ENCODE data around the gene NUP107. TPM values are rescaled to one million over a fixed set of nuclear protein-coding genes. Genes with fewer than 3 reads are reported as not detected.

The NUP107 gene
- total RNA-seq, 2 experiments from 2014 or later = 82.0 to 100 TPM

DNA sequence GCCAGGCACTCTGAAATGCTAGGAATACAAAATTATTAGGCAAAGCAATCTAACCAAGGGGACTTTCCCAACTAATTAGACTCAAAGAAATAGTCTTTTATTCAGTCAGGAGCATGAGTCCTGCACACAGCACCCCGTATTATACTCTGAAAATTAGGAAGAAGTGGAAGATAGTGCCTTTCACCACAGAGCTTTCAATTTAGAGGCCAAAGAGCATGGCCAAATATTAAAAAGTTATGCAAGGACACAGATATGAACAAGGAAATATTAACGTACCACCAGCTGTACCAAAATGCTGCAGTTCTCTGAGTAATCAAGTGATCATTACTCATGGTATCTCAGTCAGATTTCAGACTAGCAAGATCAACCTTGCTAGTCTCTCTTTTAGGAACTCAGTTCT is 98.6 kb downstream of the NUP107 start:
- H3K27me3 Mint-ChIP-seq = no peaks in the 10 kb centered on the region
- peaks cover 5% of the 10 kb centered on the region for H3K4me1 Mint-ChIP-seq
- ChIA-PET CTCF (interaction anchor here (0.5 to 1.5 kb wide), 2 partner anchors 23 to 141 kb away, joined by 3 to 5 read pairs; partner anchors contain the start of gene MDM2), POLR2A (no interaction called here)
- DNase-seq = no peak
- H3K27ac Mint-ChIP-seq = no peak overlapping the region
- no peaks in the 10 kb centered on the region for H3K36me3 Mint-ChIP-seq (ENCODE audit: low read depth)
- no peak overlapping the region for H3K4me3 Mint-ChIP-seq
- no peaks in the 10 kb centered on the region for H3K9me3 Mint-ChIP-seq

DNA sequence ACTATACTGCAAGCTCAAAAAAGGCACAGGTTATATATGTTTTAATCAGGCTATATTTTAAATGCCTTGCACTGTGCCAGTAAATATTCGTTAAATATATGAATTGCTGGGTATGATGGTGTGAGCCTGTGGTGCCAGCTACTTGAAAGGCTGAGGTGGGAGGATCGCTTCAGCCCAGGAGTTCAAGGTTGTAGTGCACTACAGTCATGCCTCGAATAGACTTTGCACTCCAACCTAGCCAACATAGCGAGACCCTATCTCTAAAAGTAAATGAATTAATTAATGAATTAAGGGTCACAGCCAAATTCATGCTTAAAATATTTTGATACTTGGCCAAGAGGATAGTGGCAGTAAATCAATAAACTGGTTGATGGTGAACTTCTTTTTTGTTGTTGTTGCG is 99.0 kb downstream of the NUP107 start:
- Mint-ChIP-seq H3K4me1 (peaks cover 5% of the 10 kb centered on the region), H3K9me3 (no peaks in the 10 kb centered on the region), H3K27ac (no peak overlapping the region), H3K27me3 (no peaks in the 10 kb centered on the region), H3K36me3 (ENCODE audit: low read depth) (no peaks in the 10 kb centered on the region), H3K4me3 (no peak overlapping the region)
- ChIA-PET CTCF (interaction anchor here (1.5 kb wide), 1 partner anchor 22 kb away, joined by 5 read pairs; the partner anchor contains the start of gene MDM2), POLR2A (no interaction called here)
- no peak for DNase-seq

DNA sequence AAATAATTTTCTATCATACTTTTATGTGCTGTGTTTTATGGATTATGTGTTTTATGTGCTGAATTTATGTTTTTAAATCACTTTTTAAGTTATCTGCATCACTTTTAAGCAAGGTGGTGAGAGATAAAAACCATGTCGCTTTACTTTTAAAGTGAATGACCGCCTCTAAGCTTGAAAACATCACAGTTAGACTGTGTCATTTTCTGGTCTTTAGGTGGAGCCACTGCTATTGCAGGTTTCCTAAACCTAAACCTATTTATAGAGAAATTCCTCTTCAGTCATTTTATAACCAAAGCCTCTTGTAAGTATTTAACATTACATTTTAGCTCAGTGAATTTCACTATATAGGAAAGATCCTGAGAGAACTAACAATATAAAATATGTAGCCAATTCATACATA is 100.2 kb downstream of the NUP107 start:
- H3K36me3 Mint-ChIP-seq (ENCODE audit: low read depth) = no peaks in the 10 kb centered on the region
- DNase-seq = no peak
- no peaks in the 10 kb centered on the region for H3K27me3 Mint-ChIP-seq
- peaks cover 5% of the 10 kb centered on the region for H3K4me1 Mint-ChIP-seq
- H3K27ac Mint-ChIP-seq = no peak overlapping the region
- no peaks in the 10 kb centered on the region for H3K9me3 Mint-ChIP-seq
- CTCF ChIA-PET = interaction anchor here (0.6 kb wide), 1 partner anchor 126 kb away, joined by 3 read pairs; no protein-coding TSS in a partner anchor
- POLR2A ChIA-PET = no interaction called here
- H3K4me3 Mint-ChIP-seq = no peak overlapping the region

DNA sequence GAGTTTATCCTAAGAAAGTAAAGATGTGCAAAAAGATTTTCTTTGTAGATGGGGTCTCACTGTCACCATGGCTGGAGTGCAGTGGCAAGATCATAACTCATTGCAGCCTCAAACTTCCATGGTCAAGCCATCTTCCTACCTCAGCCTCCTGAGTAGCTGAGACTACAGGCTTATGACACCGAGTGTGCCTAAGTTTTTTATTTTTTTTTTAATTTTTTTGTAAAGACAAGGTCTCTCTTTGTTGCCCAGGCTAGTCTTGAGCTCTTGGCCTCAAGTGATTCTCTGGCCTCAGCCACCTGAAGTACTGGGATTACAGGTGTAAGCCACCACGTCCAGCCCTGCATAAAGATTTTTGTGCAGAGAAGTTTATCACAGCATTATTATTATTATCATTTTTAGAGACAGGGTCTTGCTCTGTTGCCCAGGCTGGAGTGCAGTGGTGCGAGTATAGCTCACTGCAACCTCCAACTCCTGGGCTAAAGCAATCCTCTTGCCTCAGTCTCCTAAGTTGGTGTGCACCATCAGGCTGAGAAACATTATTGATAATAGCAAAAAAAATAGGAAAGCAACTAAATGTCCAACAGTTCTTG is 101.9 kb downstream of the NUP107 start:
- Mint-ChIP-seq H3K27ac (no peak overlapping the region), H3K36me3 (ENCODE audit: low read depth) (no peaks in the 10 kb centered on the region), H3K27me3 (no peaks in the 10 kb centered on the region), H3K9me3 (no peaks in the 10 kb centered on the region), H3K4me3 (no peak overlapping the region), H3K4me1 (peaks cover 5% of the 10 kb centered on the region)
- ChIA-PET POLR2A (no interaction called here), CTCF (interaction anchor here (1.4 kb wide), 1 partner anchor 41 kb away, joined by 3 read pairs; no protein-coding TSS in a partner anchor)
- no peak for DNase-seq

DNA sequence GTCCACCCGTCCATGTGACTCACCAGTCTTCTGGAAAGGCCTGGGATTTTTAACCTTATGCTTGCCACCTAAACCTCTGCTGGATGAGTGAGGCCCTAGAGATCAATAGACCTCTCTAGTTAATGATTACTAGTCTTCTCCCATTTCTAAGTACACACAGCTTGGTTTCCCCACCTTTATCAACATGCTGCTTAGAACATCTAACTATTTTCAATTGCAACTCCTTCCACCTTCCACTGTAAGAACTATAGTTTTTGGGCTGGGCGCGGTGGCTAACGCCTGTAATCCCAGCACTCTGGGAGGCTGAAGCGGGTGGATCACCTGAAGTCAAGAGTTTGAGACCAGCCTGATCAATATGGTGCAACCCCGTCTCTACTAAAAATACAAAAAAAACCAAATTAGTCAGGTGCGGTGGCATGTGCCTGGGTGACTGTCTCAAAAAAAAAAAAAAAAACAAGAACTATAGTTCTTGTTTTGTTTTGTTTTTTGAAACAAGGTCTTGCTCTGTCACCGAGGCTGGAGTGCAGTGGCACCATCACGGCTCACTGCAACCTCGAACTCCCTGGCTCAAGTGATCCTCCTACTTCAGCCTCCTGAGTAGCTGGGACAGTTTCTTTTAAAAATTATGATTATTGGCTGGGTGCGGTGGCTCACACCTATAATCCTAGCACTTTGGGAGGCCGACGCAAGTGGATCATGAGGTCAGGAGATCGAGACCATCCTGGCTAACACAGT is 102.5 kb downstream of the NUP107 start:
- Mint-ChIP-seq H3K4me3 (no peak overlapping the region), H3K9me3 (no peaks in the 10 kb centered on the region)
- POLR2A ChIA-PET = no interaction called here

DNA sequence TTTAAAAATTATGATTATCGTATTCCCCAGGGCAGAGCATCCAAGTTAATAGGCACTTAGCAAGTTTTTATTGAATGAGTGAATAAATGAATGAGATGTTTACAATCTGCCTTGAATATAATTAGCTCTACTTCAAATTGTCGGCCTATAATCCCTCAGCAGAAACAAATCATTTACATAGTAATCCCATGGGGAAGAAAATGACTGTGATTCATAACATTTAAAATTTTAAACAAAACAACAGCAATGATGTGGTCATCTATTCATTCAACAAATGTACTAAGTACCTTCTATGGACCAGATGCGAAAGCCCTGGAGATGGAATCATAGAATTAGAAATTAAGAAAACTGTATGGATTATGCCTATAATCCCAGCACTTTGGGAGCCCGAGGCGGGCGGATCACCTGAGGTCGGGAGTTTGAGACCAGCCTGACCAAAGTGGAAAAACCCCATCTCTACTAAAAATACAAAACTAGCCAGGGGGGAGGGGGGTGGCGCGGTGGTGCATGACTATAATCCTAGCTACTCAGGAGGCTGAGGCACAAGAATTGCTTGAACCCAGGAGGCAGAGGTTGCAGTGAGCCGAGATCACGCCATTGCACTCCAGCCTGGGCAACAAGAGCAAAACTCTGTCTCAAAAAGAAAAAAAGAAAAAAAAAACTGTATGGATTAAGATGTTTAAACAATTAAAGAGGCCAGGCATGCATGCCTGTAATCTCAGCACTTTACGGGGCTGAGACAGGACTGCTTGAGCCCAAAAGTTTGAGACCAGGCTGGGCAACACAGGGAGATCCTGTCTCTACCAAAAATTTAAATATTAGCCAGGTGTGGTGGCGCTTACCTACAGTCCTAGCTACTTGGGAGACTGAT is 103.5 kb downstream of the NUP107 start:
- CTCF ChIA-PET = interaction anchor here (0.7 to 1.4 kb wide), 4 partner anchors 8 to 139 kb away, joined by 3 to 4 read pairs (median 4); no protein-coding TSS in a partner anchor

More for the DNA sequence above, 102.5 kb downstream of the NUP107 start:
- Mint-ChIP-seq H3K36me3 (ENCODE audit: low read depth) (no peaks in the 10 kb centered on the region), H3K4me1 (peaks cover 5% of the 10 kb centered on the region), H3K27ac (no peak overlapping the region), H3K27me3 (no peaks in the 10 kb centered on the region)
- no peak for DNase-seq
- CTCF ChIA-PET = interaction anchor here (1.4 kb wide), 2 partner anchors 29 to 41 kb away, joined by 3 to 4 read pairs; no protein-coding TSS in a partner anchor

DNA sequence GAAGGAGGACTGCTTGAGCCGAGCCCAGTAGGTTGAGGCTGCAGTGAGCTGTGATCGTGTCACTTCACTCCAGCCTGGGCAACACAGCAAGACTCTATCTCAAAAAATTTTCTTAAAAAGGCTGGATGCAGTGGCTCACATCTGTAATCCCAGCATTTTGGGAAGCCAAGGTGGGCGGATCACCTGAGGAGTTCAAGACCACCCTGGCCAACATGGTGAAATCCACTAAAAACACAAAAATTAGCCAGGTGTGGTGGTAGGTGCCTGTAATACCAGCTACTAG is 104.1 kb downstream of the NUP107 start:
- POLR2A ChIA-PET = no interaction called here
- Mint-ChIP-seq H3K36me3 (ENCODE audit: low read depth) (no peaks in the 10 kb centered on the region), H3K27ac (no peak overlapping the region), H3K9me3 (no peaks in the 10 kb centered on the region), H3K27me3 (no peaks in the 10 kb centered on the region), H3K4me3 (no peak overlapping the region), H3K4me1 (peaks cover 5% of the 10 kb centered on the region)
- CTCF ChIA-PET = interaction anchor here (0.7 to 1.4 kb wide), 4 partner anchors 9 to 139 kb away, joined by 3 to 4 read pairs (median 4); no protein-coding TSS in a partner anchor
- no peak for DNase-seq

More for the DNA sequence above, 103.5 kb downstream of the NUP107 start:
- POLR2A ChIA-PET = no interaction called here
- Mint-ChIP-seq H3K9me3 (no peaks in the 10 kb centered on the region), H3K4me1 (peaks cover 5% of the 10 kb centered on the region), H3K36me3 (ENCODE audit: low read depth) (no peaks in the 10 kb centered on the region), H3K27me3 (no peaks in the 10 kb centered on the region), H3K27ac (no peak overlapping the region), H3K4me3 (no peak overlapping the region)
- no peak for DNase-seq

DNA sequence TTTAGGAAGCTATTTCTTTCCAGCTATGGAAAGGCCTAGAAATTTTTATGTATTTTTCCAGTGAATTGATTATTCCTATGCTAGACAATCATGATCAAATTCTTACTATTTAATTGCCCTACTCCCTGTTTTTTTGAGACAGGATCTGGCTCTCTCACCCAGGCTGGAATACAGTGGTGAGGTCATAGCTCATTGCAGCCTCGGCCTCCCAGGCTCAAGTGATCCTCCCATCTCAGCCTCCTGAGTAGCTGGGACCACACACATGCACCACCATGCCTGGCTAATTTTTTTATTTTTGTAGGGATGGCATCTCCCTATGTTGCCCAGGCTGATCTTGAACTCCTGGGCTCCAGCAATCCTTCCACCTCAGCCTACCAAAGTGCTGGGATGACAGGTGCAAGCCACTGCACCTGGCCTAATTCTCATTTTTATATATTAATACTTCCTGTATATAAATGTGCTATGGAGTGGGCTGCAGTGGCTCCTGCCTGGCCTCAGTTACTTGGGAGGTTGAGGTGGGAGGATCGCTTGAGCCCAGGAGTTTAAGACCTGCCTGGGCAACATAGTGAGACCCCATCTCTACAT is 105.2 kb downstream of the NUP107 start:
- Mint-ChIP-seq H3K4me1 (peaks cover 5% of the 10 kb centered on the region), H3K27me3 (no peaks in the 10 kb centered on the region), H3K4me3 (no peak overlapping the region), H3K36me3 (ENCODE audit: low read depth) (no peaks in the 10 kb centered on the region), H3K27ac (no peak overlapping the region), H3K9me3 (no peaks in the 10 kb centered on the region)
- ChIA-PET POLR2A (no interaction called here), CTCF (interaction anchor here (0.7 to 1.2 kb wide), 2 partner anchors 13 to 39 kb away, joined by 4 to 5 read pairs; no protein-coding TSS in a partner anchor)
- DNase-seq = no peak

DNA sequence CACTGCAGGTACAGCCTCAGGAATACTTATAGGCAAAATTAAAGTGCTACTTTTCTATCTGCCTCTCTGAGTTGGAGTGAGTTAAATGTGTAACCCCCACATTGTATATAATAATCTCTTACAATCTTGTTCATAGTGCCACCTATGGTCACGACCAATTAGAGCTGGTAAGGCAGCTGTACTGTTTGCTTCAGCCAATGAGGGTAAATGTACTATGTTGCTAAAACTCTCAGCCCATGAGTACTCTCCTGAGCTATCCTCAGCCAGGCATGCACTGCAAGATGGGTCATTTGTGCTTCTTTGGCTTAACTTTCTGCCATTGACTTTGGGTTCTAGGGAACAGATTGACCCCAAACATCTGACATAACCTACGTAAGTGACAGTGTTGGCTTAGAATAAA is 106.2 kb downstream of the NUP107 start:
- Mint-ChIP-seq H3K27me3 (no peaks in the 10 kb centered on the region), H3K4me1 (no peaks in the 10 kb centered on the region), H3K27ac (no peak overlapping the region), H3K36me3 (ENCODE audit: low read depth) (no peaks in the 10 kb centered on the region), H3K9me3 (no peaks in the 10 kb centered on the region), H3K4me3 (no peak overlapping the region)
- ChIA-PET POLR2A (interaction anchor here (0.8 kb wide), 1 partner anchor 43 kb away, joined by 4 read pairs; no protein-coding TSS in a partner anchor), CTCF (no interaction called here)
- peak; percentile 42 for DNase-seq

DNA sequence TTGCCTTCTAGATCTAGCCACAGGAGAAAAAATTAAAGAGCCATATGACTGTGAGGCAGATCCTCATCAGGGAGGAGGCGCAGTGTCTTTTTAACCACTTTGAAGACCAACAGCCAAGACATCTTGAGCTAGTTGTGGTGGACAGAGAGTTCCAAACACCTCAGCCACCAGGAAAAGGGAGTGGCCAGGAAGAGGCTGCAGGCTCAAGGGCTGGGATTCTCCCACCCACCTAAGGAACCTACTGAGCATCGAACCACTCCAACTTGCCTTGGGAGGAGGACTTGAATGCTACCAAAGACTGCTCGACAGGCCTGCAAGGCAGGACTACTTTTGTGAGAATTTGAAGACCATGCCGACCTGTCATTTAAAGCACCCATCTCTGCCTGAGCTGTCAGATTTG is 106.7 kb downstream of the NUP107 start:
- ChIA-PET CTCF (no interaction called here), POLR2A (interaction anchor here (0.8 kb wide), 1 partner anchor 43 kb away, joined by 4 read pairs; no protein-coding TSS in a partner anchor)
- DNase-seq = no peak
- H3K27ac Mint-ChIP-seq = no peak overlapping the region
- H3K4me3 Mint-ChIP-seq = no peak overlapping the region
- H3K4me1 Mint-ChIP-seq = no peaks in the 10 kb centered on the region
- H3K36me3 Mint-ChIP-seq (ENCODE audit: low read depth) = no peaks in the 10 kb centered on the region
- no peaks in the 10 kb centered on the region for H3K27me3 Mint-ChIP-seq
- no peaks in the 10 kb centered on the region for H3K9me3 Mint-ChIP-seq

DNA sequence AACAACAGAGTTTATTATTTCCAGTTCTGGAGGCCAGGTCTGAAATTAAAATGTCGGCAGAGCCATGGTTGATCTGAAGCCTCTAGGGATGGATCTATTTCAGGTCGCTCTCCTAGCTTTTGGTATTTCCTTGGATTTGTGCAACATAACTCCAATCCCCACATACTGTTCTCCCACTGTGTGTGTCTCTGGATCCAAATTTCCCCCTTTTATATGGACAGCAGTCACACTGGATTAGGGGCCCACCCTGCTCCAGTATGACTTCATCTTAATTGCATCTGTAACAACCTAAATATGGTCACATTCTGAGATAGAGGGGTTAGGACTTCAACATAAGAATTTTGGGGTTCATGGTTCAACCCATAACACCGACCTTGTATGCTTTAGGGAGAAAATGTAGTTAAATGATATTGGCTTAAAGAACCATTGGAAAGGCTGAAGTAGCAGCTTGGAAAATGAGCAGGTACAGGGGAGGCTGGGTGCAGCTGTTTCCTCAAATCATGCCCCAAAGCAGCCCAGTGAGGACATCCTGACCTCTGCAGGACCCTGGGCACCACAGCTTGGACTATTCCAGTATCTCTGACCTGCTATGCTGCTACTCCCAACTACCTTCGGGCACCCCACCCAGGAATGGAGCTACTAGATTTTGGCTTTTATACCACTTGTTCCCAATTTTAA is 107.3 kb downstream of the NUP107 start:
- H3K9me3 Mint-ChIP-seq = no peaks in the 10 kb centered on the region
- no peak overlapping the region for H3K27ac Mint-ChIP-seq
- POLR2A ChIA-PET = no interaction called here
- no peaks in the 10 kb centered on the region for H3K4me1 Mint-ChIP-seq
- no peak for DNase-seq
- H3K36me3 Mint-ChIP-seq (ENCODE audit: low read depth) = no peaks in the 10 kb centered on the region
- H3K27me3 Mint-ChIP-seq = no peaks in the 10 kb centered on the region
- CTCF ChIA-PET = interaction anchor here (1.5 kb wide), 1 partner anchor 14 kb away, joined by 7 read pairs; the partner anchor contains the start of gene MDM2
- H3K4me3 Mint-ChIP-seq = no peak overlapping the region

DNA sequence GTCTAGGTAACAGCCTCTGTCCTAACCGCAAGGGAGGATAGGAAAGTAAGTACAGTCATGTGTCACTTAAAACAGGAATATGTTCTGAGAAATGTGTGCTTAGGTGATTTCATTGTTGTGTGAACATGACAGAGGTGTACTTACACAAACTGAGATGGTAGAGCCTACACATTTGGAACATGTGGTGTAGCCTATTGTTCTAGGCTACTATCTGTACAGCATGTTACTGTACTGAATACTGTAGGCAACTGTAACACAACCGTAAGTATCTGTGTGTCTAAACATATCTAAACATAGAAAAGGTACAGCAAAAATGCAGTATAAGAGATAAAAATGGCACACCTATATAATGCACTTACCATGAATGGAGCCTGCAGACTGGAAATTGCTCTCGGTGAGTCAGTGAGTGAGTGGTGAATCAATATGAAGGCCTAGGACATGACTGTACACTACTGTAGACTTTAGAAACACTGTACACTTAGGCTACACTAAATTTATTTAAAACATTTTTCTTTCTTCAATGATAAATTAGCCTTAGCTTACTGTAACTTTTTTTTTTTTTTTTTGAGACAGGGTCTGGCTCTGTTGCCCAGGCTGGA is 108.0 kb downstream of the NUP107 start:
- Mint-ChIP-seq H3K4me1 (no peaks in the 10 kb centered on the region), H3K4me3 (no peak overlapping the region), H3K27ac (no peak overlapping the region), H3K27me3 (no peaks in the 10 kb centered on the region), H3K9me3 (no peaks in the 10 kb centered on the region), H3K36me3 (ENCODE audit: low read depth) (no peaks in the 10 kb centered on the region)
- no peak for DNase-seq
- ChIA-PET POLR2A (no interaction called here), CTCF (interaction anchor here (0.6 to 1.5 kb wide), 2 partner anchors 13 to 24 kb away, joined by 3 to 7 read pairs; partner anchors contain the start of gene MDM2)

All from activated CD4-positive, alpha-beta T cell treated with anti-CD3 and anti-CD28 coated beads, Interleukin-2, amount 10 ng/mL, durations not matched to agents 7 days and 5 days (primary cell).